Medulla oblongata (tissue), 1 donor: Measurements from ENCODE around the gene C1orf35.
A peak's percentile ranks its signal among the peaks of the same experiment; 100 is the strongest.
"Not testable (repeated sequence)": the region's sequence is repeated elsewhere in the genome, so short reads cannot be mapped to it uniquely, and the experiment has no call there.

ENCODE experiments used
- DNase-seq: peaks from one replicate; pipeline ENCODE4 v3.0.0-alpha.2; 2015; ENCODE audit errors: extremely low spot score

The C1orf35 gene

GRCh38 chr1:228142155-228142691 lies 39.1 kb upstream of the C1orf35 start:
- DNase-seq, result no peak

DNA sequence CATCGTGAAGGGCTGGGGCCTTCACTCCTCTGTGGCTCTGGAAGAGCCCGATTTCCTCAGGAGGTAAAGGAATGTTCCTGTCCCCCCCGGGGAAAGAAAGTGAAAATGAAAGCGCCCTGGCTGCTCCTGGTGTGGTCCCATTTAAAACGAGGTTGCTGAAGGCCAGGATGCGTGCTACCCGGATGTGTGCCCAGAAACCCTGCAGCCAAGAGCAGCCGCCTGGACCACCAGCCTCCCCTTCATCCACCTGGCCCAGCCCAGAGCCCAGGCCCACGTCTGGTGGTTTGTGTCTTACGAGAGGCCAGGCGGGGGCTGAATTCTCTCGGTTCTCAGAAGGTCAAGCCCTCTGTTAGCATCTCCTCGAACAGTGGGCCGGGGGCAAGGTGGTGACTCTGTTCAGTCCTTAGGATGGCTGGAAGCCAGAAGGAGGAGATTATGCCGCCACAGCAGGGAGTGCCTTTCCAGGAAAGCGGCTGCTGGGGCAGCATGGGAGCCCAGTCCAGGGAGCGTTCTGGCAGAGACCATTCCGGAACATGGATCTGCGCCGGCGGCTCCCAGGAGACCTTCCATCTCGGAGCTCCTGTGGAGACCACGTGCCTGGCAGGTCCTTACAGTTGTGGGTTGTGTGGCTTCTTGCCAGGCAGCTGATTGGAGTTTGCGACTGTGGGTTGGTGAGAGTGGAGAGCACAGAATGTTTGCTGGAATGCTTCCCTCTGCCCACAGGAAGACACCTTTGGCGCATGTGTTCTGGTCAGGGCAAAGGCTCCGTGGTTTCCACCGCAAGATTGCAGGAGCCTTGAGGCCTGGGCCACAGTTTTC lies 38.3 kb upstream of the C1orf35 start:
- peak; percentile 30 for DNase-seq

- DNase-seq, result no peak
Measured at GRCh38 chr1:228140724-228141225, 37.6 kb upstream of the C1orf35 start.

DNA sequence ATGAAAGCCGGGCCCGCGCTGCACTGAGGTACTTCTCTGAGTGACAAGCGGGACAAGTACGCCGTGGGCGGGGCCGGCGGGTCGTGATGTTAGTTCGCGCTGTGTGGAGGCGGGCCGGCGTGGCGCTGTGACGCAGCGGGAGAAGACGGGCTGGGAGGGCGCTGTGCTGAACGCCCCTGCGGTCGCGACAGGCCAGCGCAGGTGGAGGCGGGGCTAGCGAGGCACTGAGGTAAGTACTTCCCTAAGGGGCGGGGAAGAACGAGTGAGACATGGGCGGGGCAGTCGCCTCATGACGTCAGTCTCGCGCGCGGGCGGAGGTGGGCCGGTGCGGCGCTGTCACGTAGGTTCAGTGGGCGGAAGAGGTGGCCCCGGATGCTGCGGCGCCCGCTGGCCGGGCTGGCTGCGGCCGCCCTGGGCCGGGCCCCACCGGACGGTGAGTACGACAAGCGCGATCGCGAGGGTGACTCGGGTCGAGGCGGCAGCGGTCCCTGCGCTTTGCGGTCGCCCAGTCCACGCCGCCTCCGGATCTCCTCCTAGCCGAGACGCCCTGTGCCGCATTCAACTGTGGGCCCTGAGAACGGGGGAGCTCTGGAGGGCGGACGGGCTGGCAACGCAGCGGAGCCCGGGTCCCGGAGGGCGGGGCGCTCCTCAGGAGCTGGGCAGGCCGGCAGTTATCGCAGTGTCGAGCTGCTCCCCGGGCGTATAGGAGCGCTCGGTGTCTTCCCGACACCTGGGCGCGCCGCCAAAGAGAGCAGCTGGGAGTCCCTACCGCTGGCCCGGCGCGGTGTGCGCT lies 37.0 kb upstream of the C1orf35 start, which contains the start of gene GUK1:
GUK1 (plus strand) TSS at position 349 of the 793 bp plus-strand sequence; CDS start at position 373, 24 bp downstream.
- peak; percentile 97 for DNase-seq

GRCh38 chr1:228139406-228139930 lies 36.3 kb upstream of the C1orf35 start:
- DNase-seq, result no peak

DNA sequence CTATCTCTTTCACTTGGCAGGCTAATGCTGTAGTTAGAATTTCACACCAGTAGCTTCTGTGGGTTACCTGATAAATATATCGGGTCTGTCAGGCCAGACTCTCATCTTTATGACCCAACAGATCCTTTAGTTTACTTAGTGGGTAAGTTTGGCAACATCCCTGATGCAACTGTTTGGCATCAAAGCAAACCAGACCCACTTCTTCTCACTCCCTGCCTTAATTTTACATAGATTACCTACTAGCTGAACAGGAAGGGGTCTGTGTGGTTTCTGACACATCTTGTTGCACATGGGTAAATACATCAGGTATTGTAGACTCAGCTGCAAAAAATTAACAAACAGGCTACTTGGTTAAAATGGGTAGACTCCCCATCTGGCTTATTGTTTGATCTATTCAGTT lies 33.8 kb upstream of the C1orf35 start:
- DNase-seq, result no peak

GRCh38 chr1:228134591-228134990 lies 31.5 kb upstream of the C1orf35 start:
- no peak for DNase-seq

- no peak for DNase-seq
Measured at GRCh38 chr1:228131766-228132165, 28.6 kb upstream of the C1orf35 start.

DNA sequence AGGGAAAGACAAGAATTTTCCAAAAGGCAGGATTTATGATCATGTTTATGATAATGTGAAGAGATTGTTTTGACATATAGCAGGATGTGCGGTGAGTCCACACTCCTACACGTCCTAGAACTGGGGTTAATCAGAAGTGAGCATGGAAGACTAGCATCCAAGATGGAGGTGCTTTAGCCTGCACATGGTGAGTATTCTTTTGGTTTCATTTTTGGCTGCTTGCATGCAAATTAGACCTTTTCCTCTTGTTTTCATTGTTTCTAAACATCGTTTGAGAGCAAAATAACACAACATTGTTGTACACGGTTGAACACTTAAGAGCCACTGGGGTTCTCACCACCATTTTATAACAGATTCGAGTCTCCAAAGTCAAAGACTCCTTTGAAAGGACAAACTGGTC lies 22.1 kb upstream of the C1orf35 start:
- no peak for DNase-seq

GRCh38 chr1:228123505-228123904 lies 20.4 kb upstream of the C1orf35 start:
- DNase-seq, result no peak

- no peak for DNase-seq
Measured at GRCh38 chr1:228122921-228123441, 19.9 kb upstream of the C1orf35 start.

DNA sequence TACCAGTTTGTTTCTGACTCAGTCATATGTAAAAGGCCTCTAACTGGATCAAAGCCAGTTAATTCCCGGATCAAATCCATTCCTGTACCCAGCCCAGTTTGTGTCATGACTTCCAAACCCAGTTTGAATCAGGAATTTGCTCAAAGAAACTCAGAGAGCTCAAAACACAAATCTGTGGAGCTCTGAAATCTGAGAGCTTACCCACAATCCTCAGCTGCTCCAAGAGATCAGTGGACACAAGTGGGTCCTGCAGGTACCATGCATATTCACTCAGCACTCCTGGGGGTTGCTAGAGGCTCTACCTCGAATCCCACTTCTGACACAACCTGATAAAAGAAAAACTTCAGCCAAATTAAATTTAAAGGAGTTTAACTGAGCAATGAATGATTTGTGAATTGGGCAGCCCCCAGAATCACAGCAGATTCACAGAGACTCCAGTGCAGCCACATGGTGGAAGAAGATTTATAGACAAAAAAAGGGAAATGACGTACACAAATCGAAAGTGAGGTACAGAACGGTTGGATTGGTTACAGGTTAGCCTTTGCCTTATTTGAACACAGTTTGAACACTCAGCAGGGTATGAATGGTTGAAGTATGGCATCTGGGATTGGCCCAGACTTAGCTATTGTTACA lies 17.8 kb upstream of the C1orf35 start:
- no peak for DNase-seq

GRCh38 chr1:228120351-228120750 lies 17.2 kb upstream of the C1orf35 start:
- no peak for DNase-seq

DNA sequence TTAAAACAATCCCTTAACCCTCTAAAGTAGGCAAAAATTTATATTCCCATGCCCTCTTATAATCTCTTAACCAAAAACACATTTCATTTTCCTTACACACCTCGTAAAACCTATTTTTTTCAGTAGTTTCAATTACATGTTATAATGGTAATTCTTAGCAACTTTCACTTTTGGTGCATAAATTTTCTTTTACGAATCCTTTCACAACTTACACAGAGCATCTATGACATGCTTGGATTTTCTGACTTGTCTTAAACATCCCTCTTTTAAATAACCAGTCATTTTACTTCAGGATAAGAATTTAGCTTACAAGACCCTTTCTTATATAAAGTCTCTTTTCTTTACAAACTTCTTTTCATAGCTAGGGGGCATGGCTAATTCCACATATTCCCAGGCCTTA lies 14.9 kb upstream of the C1orf35 start:
- no peak for DNase-seq

- DNase-seq, result no peak
Measured at GRCh38 chr1:228117335-228117734, 14.2 kb upstream of the C1orf35 start.

DNA sequence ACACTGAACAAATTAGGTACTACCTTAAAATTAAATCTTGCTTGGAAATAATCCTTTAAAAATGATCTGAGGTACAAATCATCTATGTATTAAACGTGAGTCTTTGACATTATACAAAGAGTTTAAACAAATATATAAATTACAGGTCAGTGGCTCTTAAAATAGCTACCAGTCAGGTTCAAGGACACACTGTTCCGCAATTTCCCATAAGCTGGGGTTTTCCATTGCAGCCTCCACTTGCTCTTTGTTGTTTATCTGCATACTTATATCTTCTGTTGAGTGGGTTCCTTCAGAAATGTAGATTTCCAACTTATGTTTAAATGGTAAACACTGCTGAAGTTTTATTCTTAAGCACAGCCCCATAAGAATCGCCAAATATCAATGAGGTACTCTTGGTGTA lies 11.7 kb upstream of the C1orf35 start:
- DNase-seq, result no peak

DNA sequence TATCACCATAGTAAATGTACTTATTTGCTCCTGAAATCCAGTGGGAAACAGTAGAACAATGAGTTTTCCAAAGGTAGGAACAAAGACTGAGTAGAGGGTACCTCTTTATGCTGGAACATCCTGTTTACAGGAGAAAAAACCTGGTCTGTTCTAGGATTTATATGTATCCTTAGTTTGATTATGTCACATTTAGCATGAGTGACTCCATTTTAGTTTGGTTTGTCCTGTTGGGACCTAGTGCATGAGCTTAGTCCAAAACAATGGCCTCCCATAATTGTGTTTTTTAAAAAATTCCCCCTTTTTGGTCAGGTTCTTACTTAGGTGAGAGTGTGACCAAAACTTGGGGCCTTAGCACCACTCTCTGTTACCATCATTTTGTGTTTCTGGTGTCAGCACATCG lies 9.5 kb upstream of the C1orf35 start:
- no peak for DNase-seq

DNA sequence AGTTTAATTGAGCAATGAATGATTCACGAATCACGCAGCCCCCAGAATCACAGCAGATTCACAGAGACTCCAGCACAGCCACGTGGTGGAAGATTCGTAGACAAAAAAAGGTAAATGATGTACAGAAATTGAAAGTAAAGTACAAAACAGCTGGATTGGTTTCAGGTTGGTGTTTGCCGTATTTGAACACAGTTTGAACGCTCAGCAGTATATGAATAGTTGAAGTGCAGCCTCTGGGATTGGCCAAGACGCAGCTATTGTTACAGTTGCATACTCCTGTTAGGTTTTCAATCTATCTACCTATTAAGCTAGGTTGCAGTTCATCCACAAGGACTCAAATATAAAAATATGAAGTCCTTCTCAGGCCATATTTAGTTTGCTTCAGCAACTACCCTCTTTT lies 9.0 kb upstream of the C1orf35 start:
- no peak for DNase-seq

DNA sequence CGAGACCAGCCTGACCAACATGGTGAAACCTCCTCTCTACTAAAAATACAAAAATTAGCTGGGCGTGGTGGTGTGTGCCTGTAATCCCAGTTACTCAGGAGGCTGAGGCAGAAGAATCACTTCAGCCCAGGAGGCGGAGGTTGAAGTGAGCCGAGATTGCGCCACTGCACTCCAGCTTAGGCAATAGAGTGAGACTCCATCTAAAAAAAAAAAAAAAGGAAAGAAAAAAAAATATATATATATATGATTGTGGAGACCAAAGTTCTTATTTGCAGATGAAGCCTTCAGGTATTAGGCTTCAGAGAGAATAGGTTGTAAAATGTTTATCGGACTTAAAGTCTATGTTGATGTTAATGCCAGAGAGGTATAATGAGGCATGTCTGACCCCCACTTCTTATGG lies 8.2 kb upstream of the C1orf35 start:
- DNase-seq, result not testable (repeated sequence)

GRCh38 chr1:228110556-228110955 lies 7.4 kb upstream of the C1orf35 start:
- DNase-seq, result no peak

- DNase-seq, result no peak
Measured at GRCh38 chr1:228109962-228110488, 6.9 kb upstream of the C1orf35 start.
